Activated CD8-positive, alpha-beta memory T cell treated with anti-CD3 and anti-CD28 coated beads, Interleukin-2, amount 50 U/mL, for 1 hour (primary cell): Measurements from ENCODE around the gene SLC7A5.
"Not testable (repeated sequence)": the region's sequence is repeated elsewhere in the genome, so short reads cannot be mapped to it uniquely, and the experiment has no call there.

Experiments
- DNase-seq: peaks from one replicate; pipeline ENCODE4 v3.0.0-alpha.2; 2020; ENCODE audit errors: extremely low read depth

Gene SLC7A5

DNA sequence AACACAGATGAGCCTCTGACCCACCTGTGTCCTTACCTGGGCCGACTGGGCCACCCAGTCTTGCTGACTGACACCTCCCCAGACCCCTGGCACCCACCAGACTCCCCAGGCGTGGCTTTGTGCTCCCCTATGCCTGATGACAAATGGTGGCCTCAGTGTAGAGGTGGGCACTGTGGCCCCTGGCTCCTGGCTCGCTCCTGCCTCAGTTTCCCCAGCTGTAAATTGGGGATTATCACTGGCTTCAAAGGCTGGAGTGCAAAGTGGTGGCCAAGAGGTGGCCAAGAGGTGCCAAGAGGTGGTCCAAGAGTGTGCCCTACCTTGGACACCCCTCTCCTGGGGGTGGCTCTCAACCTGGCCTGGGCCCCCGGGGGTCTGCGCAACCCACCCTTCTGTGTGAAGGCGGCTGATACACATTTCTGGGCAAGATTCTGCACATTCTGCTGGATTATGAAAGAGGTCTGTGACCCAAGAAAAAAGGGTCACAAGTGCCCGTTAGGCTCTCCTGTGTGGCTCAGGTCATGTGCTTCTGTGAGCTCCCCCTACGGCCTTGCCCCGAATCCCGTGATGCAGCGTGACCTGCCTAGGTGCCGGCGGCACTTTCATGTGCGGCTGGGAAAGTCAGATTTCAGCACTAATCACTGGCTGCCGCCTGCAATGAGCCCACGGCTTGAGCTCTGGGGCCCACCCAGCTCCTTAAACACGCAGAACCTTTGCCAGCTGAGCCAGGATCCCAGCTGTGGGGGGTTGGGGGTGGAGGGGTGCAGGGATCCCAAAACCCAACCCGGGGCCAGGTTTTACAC, 7.8 kb downstream of the SLC7A5 start:
- DNase-seq = not testable (repeated sequence)

DNA sequence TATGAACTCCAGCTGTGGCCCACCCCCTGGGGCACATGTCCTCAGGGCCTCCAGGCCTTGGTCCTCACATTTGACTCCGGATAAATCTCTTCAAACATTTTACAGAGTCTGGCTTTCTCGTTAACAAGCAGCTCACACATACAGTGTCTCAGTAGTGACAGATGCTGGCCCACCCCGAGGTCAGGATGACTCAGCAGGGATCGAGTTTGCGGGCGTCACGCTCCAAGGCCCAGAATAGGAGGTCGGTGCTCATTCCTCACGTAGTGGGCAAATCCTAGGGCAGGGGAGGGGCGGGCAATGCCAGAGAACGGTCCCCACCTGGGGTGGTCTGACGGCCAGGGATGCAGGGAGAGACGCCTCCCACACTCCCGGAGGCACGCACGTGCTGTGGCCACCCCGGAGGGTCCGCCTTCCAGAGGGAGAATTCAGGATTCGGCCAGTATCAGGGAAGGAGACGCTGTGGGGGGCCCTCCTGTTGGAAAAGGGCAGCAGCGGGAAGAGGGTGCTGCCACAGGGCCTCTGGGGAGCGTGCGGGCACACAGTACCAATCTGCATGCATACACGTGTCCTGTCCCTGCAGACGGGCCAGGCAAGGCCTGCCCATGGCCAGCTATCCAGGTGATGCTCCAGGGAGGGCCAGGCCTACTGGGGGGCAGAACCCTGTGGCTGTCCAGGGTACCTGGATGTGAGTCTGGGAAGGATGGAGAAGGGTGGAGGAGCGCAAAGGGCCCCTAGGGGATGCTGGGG, 8.6 kb downstream of the SLC7A5 start:
- no peak for DNase-seq

DNA sequence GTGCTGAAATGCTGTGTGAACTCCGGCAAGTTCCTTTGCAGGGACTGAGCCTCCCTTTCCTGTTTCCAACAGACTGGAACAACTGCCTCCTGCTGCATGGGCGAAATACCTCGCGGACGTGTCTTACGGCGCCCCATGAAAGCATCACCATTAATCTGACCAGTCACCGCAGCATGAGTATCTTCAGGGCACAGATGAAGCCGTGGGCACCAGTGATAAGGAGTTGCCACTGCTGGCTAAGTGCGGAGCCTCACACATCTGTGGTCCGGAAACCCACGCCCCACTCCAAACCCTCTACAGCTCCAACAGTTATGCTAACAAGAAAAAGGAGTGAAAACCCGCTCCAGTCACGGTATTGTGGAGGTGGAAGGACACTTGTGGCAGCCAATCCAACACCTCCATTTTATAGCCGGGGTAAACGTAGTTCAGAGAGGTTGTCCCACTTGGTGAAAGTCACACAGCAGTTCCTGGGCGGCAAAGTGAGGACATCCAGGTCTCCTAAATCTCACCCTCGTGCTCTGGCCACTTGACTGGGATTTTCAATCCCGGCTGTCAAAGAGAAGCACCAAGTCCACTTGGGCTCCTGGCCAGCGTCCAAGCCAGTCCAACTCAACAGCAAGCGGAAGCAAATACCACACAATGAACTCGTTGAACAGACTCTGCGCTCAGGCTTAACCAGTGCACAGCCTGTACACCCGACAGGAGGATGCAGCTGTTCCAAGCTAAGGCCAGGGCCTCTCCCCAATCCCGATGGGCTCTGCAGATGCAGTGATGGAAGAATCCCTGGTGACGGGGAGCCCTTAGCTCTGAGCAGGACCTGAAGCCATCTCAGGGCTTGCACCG, 10.9 kb downstream of the SLC7A5 start:
- DNase-seq = not testable (repeated sequence)

DNA sequence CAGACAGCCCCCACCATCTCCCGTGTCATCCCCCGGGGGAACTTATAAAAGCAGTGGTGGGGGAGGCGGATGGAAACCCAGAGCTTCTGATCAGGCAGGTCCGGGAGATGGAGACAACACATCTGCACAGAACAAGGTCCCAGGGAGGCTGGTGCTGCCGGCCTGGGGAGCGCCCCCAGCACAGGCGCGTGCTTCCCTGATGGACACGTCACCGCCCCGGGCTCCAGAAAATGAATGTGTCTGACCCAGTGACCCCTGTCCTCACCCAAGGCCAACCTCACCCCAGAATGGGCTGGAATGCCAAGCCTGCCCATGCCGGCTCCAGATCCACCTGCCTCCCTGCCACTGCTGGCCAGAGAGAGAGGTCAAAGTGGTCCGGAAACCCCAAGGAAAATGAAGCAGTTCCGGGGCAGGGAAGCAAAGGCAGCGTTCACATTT, 12.5 kb downstream of the SLC7A5 start:
- no peak for DNase-seq

DNA sequence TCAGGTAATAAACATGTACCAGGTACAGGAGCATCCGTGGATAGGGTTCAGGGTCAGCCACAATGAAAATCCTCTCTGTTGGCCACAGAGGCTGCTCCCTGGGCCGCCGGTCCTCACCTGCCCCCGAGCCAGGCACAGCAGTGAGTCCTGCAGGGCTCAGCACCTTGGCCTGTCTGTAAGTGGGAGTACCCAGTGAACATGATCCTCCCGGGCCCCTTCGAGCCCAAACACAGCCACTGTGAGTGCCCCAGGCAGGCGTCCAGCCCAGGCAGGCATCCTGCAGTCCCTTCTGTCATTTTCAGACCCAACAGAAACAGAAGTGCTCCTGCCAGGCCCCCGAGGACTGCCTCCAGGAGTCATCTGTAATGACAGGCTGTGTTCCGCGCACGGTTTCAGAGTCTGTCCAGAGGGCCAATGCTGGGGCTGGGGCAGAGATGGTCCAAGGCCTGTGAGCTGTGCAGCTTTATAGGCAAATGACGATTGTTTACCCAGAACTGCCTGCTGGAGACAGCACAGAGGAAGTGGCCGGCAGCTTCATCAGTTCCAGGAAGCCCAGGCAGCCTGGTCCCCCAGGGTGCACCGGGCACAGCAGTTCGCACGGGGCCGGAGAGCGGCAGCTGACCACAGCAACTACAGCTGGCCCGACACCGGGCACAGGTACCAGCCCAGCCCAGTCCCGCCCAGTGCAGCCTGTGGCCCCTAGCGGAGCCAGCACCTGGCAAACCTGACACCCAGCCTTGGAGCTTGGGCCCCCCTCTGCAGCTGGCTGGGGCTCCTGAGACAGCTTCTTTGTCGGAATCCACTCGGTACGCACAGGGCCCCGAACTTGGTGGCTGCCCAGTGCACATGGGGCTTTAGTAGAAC, 13.2 kb downstream of the SLC7A5 start:
- no peak for DNase-seq

DNA sequence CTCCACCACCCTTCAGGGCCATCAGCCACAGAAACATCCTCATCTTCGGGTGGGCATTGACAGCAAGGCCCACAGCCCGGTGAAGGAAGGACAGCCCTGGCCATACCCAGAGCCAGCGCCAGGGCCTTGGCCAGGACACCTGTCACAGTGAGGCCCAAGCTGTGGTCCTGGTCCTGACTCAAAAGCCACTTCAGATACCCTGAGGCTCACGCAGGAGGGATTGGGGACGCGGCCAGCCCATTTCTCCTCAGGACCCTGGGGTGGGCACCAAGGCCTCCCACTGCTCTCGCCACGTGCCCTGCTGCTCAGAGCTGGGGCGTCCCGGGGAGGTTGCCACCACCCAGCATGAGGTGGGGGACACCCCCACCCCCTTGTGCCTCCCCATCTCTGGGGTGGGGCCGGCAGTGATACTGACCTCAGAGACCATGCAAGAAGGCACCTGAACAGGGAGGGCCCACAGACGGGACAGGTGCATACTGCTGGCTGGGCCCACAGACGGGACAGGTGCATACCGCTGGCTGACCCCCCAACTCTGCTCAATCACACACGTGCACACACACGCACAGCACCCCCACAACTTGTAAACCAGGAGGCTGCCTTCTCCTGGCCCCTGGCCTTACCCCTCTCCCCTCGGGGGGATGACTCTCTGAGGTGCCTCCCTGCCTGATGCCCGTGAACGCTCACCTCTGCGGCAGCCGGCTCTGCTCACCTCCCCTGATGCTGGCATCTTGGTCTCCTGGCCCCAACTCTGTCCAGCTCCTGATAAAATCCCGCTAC, 14.2 kb downstream of the SLC7A5 start:
- no peak for DNase-seq

DNA sequence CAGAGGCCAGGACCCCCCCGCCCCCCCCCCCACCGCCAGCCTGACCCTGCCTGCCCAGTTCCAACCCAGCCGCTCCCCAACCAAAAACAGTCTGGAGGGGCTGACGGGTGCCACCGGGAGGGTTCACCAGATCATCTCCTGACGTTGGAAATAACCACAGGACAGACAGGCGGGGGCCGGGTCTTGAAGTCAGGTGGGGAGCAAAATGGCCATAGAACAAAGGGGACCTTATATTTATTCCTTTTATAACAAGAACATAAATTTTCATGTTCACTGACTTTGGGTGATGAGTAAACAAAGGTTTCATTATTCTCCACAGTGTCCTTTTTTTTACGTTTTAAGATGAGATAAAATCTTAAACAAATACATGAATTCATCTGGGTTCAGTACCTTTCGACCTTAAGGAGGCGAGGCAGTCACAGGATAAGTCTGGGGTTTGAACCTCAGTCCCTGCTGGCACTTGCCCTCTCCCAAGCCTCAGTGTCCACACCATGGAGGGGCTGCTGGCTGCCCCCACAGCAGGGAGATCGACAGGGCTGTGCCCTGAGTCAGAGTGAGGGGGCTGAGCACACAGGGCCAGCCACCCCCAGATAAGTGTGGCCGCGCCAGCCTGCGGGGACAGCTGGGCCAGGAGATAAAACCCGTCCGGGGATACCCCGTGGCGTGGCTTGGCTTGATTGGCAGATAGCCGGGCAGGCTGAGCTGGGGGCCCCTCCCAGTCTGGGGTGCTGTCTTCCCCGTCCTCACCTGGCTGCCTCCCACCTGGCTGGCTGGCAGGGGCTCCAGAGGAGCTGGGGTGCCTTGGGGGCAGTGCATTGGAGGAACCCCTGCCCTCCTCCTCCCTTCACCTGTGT, 15.0 kb downstream of the SLC7A5 start:
- DNase-seq = no peak

DNA sequence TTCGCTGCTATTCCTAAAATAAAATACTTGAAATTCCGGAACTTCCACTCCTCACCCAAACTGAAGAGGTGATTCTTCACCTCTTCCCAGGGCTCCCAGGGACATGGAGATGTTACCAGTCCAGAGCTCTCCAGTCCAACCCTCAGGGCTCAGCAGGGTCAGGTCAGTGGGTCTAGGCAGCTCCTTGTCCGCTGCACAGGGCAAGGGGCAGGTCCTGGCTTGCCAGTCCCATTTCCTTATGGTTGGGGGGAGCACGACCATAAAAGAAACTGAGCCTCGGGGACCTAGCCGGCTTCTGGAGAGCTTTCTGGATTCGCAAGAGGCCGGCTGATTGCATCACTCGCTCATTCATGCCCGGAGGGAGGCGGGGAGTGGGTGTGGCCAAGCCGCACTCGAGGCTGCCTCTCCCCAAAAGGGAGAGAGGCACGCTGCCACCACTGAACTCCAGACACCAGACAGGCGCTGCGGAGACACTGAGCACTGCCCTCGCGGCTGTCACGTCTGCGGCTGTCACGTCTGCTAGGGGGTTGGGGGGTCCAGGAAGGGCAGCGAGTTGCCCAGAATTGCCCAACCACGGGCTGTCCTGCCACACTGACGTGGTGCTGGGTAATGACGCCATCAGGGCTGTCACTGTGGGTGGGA, 15.8 kb downstream of the SLC7A5 start:
- DNase-seq = peak; percentile 81

DNA sequence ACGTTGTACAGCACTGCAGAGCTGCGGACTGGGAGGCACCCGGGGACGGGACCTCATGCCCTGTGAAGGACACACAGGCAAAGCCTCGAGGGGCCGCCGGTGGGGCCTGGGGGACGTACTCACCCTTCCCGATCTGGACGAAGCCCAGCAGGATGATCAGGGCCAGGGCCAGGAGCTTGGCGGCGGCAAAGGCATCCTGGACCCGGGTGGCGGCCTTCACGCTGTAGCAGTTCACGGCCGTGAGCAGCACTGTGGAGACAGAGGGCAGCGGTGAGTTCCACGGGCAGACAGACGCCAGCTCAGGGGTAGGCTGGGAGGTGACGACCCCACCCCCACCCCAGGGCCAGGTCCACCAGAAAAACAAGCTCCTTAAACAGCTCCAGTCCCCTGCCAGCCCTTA, 17.7 kb downstream of the SLC7A5 start:
- DNase-seq = no peak

DNA sequence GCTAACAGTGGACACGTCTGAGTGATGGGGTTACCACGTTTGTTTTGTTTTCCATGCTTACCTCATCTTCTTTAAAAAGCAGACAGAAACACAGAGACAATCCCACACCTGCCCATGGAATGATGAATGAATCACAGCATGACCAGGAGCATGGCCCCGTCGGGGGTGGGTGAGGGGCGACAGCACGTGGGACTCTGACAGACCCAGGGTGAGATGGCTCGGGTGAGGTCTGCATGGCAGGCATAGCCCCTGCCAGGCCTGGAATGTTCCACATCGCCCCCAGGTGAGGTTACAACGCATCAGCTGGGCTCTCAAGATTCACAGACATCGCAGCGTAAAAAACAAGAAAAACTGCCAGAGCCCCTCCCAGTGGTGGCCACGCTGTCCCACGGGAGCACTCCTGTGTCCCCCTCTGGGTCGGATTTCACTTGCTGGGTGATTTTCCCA, 18.1 kb downstream of the SLC7A5 start:
- no peak for DNase-seq

DNA sequence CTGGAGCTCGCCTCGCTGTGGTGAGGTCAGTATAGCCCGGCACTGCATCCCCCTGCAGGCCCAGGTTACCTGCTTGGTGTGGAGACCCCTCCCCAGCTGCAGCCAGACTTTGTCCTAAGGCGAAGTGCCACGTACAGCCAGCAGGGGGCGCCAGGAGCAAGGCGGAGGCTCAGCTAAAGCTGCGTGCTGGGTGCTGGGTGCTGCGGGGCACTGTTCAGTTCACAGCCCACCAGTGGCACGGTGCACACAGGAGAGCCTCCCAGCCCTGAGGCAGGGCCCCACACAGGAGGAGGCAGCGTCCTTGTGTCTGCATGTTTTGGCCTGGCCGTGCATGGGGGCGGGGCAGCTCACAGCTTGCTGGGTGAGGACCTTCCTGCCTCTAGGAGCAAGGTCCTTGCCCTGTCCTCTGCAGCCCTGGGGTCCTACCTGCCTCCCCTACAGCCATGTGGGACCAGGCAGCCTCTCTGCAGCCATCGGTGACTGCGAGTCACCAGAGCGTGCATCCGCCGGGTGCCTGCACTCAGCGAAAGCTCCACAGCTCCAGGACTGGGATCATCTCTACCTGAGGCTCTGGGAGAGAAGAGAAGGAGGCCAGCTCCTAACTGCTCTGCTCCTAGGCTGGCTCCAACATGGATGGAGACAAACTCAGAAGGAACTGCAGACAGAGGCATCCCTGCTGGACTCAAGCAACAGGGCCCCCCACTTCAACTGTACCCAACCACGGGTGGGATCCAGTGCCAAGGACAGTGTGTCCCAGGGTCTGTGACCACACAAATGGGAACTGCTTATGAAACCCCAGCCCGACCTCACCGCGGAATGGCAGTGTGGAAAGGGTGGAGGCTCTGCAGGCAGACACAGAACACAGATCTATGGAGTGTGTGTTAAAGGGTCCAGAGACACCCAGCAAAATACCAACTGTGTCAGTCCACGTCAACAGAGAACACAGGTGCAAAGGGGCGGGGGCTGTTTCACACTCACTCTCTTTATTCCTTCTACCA, 19.0 kb downstream of the SLC7A5 start:
- DNase-seq = peak; percentile 43

DNA sequence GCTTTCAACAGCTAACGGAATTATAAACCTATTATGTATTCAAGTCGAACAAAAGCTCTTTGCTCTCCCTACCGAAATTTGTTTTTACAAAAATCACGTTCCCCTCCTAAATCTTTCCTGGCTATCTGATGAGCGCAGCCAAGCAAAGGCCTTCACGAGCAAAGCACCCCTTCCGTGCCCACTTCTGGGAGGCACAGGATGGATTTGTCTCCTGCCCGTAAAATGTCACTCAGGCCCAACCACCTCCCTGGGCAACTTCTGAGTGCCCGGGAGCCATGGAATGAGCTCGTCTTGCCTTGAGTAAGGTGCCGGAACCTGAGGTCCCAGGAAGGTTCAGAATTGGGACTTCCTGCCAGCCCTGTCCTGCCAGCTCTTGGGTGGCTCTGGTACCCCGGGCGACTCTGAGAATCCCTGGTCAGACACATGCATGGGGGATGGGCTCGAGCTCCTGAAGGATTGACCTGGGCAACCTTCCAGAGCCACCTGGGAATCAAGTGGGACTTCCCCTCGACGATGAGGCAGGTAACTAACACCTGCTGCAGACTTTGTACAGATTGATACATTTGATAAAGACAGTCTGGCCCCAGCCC, 19.8 kb downstream of the SLC7A5 start:
- no peak for DNase-seq

DNA sequence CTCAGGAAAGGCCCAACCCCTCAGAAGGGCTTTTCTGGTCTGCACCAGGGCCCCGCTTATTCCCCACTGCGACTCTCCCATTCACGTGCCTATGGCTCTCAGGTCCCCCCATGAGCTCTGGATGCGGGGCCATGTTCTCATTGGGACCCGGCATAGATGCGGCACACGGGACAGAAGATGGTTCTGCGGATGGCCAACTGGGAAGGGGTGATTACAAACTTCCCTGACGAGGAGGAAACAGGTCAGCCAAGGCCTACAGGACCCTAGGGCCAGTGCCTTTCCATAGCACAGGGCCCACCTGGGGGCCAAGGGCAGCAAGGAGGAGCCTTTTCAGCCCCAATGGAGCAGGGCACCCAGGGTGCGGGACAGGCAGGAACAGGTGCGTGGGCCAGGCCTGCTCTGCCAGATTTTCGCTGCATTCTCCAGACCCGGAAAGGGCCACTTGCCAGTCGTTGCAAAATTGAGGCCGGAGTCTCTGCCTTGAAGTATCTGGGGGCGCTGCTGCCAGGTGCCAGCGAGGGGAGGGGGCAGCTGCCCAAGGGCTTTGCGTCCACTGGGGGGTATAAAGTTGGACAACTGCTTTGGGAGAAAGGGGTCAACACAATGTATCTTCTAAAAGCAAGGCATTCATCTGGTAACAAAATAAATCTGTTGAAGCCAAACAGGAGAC, 20.5 kb downstream of the SLC7A5 start:
- no peak for DNase-seq

DNA sequence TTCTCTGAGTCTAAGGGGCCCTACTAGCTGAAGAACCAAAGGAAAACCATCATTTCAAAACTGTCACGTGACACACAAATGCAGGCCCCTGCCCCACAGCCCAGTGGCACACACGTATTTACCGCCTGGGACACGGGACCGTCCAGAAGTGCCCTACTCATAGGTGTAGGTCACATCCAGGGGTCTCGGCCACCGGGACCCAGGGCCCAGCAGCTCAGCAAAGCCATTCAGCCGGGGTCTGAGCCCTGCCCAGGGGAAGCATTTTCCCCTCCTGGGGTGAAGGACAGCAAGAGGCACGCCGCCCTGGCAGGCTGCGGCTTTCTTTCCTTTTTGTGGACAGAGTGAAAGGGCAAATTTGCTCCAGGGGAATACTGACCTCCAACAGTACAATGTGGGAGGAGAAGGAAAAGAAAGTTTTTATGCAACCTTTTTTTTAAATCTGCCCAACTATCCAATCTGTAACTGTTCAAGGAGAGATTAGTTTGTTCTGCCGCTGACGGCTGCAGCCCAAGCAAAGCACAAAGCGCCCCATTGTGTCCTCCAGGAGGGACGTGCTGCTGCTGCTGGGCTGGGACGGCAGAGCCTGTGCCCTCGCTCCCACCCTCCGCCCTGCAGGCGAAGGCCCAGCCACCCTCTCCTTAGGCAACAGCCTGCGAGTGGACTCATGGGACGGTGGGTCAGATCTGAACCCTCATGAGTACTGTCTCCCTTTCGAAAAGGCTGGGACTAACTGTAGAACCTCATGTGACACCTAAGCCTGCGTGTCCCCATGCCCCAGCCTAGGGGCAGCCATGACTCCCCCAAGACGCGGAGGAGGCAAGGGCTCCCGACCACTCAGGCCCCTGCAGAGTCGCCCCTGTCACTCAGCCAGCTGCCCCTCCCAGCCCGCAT, 21.3 kb downstream of the SLC7A5 start:
- no peak for DNase-seq

DNA sequence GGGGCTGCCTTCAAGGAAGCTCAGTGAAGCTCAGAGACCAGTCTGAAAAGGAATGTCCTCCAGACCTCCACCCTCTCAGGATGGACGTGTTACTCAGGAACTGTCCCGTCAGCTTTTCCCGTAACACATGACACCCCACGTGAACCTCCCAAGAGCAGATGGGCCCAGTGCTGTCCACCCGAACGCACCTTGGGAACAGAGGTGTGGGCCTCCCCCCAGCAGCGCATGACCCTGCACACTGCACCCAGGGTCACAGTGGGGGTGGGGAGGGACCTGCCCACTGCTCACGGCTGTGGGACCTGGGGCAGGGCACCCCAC, 21.9 kb downstream of the SLC7A5 start:
- DNase-seq = no peak
